Measurements from ENCODE around the gene POT1.

GRCh38 chr7:124840435-124840834 is 89.2 kb downstream of the POT1 start:
- TF ChIP-seq POLR2AphosphoS5 (IDR thresholded peaks at IDR 0.05) = no peak
- no peak for TF ChIP-seq CTCF (IDR thresholded peaks at IDR 0.05 in 8 of 11, conservative IDR thresholded peaks at IDR 0.05 in 3 of 11)

Data from spleen (tissue), 7 donors.